Activated CD4-positive, alpha-beta T cell treated with anti-CD3 and anti-CD28 coated beads, Interleukin-2, amount 50 U/mL, for 48 hours (primary cell): ENCODE data around the gene HRAS.
"Not testable (repeated sequence)": the region's sequence is repeated elsewhere in the genome, so short reads cannot be mapped to it uniquely, and the experiment has no call there.

ENCODE experiments used
- DNase-seq, 2 experiments: peaks; one replicate each; pipeline ENCODE4 v3.0.0-alpha.2; 2020

Gene HRAS

DNA sequence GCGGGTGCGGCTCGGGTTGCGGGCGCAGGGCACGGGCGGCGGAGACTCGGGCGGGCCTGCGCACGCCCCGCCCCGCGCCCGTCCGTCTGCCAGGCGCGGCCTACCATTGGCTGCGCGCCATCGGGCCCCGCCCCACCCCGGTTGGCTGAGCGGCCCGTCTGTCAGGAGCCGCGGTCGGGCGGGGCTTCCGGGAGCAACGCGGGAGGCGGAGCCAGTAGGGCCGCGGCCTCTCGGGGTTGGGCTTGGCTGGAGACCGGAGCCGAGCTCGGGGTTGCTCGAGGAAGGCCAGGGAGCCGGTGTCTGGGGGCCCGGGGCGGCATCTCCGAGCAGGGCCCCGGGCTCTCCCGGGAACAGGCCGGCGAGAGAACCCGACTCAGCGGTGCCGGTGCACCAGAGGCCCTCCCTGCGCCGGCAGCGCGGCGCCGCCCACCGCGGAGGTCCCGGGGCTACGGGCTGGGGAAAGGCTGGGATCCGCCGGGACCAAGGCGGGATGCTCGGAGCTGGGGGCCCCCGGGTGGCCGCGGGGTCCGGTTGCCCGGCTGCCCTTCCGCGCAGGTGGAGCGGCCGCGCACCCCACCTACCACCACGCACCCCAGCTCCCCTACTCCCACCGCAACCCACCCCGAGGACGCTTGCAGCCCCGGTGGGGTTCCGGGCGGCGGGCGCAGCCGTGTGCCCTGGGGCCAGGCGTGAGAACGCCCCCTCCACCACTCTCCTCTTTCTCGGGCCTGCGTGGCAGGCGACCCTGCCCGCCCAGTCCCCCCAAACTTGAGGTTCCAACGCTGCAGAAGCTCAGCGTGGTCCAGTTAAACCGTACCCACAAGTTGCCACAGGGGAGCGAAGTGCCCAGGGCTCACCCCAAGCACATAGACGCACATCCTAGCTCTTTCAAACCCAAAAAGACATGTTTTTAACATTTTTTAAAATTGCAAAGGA is at the start of gene HRAS:
HRAS (minus strand) TSS at position 58 of the 936 bp plus-strand sequence.
- DNase-seq: peak; percentile 95

DNA sequence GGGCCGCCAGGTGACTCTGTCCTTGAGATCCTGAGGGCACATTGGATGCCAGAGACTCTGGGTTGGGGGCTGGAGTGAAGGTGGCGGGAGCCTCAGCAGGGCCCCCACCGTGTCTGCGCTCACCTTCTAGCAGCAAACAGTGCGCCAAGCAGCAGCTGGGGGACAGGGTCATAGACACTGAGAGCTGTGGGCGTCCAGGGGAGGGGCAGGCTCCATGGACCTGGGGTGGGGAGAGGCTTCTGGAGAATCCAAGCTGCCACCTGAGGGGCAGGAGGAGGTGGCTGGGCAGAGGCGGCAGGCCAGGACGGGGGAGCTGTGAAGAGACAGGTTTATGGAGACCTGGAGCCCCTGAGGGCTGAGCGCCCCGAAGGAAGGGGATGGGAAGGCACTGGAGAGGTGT is 48.9 kb upstream of the HRAS start:
- DNase-seq: no peak

GRCh38 chr11:581752-582151 is 46.4 kb upstream of the HRAS start:
- no peak for DNase-seq

GRCh38 chr11:581342-581741 is 46.0 kb upstream of the HRAS start:
- no peak for DNase-seq

- DNase-seq: no peak
Measured at GRCh38 chr11:579830-580601, 44.6 kb upstream of the HRAS start.

DNA sequence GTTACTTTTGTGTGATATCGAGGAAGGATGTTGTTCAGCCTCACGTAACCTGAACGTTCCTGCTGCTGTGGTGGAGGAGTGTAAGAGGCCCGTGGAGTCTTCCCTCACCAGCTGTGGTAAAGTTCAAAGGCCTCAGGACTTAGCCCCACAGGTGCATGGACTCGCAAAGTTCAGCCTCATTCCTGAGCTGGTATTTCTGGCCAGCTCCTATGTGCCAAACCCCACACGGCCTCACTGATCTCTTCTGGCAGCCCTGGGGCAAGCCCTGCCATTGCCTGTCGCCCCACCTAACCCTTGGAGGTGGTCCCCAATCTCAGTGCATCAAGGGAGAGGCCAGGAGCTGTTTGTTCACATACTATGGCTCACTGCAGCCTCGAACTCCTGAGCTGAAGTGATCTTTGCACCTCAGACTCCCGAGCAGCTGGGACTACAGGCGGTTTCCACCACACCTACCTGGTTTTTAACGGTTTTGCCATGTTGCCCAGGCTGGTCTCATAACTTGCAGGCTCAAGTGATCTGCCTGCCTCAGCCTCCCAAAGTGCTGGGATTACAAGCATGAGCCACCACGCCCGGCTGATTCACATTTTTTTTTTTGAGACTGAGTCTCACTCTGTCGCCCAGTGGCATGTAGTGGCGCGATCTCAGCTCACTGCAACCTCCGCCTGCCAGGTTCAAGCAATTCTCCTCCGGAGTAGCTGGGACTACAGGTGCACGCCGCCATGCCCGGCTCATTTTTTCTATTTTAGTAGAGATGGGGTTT is 43.1 kb upstream of the HRAS start:
- no peak for DNase-seq

GRCh38 chr11:577611-577894 is 42.2 kb upstream of the HRAS start:
- DNase-seq: no peak

DNA sequence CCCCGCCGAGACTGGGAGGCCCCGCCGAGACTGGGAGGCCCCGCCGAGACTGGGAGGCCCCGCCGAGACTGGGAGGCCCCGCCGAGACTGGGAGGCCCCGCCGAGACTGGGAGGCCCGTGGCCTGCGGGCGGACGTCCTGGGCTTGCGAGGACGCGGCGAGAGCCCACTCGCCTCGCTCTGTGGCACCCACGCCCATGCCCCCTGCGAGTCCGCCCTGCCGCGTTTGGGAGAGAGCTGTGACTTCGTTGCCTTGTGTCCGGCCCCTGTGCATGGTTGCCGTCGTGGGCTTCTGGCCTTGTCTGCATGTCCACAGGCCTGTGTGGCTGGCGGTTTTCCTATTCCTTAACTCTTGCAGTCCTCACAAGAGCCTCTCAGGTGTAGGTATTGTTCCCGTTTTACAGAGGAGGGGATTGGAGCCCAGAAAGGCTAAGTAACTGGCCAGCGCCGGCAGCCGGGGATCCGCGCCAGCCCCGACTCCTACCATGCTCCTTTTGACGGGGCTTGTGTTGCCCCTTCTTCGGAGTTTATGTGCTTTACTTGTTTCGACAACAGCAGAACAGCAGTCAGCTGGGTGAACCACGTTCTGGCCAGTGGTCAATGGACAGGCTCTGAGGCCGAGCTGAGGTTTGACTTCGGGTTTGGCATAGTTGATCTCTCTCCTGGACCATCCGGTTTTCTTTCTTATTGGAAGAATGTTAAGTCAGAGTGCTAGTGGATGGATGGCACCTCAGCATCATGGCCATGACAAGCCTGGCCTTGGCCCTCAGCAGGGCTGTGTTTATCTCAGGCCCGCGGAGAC is 41.6 kb upstream of the HRAS start:
- DNase-seq: no peak

- peak; percentile 95 for DNase-seq
Measured at GRCh38 chr11:575996-576768, 40.8 kb upstream of the HRAS start, which contains the start of gene PHRF1. TSS of gene PHRF1 (plus strand) at chr11:576470. CDS start at chr11:581513, 5,043 bp downstream.

DNA sequence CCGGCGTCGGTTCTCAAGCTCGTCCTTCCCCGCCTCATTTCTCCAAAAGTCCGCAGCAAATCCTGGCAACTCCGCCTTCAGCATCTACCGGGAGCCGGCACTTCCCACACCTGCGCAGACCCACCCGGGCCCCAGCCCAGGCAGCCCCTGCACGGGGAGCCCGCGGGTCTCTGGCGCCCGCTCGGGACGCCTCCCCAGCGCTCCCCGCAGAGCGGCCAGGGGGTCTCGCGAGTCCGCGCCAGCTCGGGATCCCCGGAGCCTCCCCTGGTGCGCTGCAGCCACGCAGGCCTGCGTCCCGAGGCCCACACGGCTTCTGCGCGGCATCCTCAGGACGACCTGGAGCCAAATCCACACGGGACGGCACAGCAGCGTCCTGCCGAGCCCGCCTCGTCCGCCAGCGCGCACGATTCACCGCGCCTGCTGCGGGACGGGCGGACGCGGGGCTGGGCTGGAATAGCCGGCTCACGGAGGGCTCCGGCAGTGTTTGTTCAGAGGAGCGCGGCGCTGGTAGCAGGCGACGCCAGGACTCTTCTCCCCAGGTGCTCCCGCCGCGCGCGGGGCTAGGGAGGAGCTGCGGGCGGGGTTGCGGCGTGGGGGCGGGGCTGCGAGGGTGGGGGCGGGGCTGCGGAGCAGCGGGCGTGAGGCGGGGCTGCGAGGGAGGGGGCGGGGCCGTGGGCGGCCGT is 40.1 kb upstream of the HRAS start:
- DNase-seq: no peak

DNA sequence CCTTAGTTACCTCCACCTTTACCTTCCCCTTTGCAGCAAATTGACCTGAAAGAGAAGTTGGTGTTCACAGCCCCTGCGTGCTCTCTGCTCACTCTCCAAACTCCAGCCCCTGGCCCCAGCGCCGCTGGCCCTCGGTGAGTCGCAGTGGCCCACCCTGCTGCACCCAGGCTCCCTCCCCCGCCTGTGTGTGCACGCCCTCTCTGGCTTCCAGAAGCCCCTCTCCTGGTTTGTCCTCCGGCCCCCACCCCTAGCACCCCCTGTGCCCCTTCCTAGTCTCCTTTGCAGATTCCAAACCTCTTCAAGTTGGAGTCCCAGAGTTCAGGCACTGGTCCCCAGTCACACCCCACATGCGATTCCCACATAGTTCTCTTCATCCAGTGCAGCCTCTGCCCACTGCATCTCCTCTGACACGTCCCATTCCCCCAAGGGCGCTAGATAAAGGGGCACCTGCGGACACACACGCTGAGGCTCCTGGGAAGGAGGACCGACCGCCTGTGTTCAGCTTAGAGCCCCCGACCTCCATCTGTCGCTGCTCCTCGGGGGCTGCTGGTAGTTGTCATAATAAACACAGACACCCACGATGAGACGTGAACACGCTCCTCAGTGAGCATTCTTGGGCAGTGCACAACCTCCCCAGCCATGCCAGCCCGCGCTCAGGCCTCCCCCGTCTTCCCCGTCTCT is 39.4 kb upstream of the HRAS start:
- DNase-seq: no peak

GRCh38 chr11:574031-574570 is 38.7 kb upstream of the HRAS start:
- not testable (repeated sequence) for DNase-seq

GRCh38 chr11:573146-573759 is 37.9 kb upstream of the HRAS start:
- DNase-seq: no peak

GRCh38 chr11:571802-572185 is 36.4 kb upstream of the HRAS start:
- DNase-seq: no peak

DNA sequence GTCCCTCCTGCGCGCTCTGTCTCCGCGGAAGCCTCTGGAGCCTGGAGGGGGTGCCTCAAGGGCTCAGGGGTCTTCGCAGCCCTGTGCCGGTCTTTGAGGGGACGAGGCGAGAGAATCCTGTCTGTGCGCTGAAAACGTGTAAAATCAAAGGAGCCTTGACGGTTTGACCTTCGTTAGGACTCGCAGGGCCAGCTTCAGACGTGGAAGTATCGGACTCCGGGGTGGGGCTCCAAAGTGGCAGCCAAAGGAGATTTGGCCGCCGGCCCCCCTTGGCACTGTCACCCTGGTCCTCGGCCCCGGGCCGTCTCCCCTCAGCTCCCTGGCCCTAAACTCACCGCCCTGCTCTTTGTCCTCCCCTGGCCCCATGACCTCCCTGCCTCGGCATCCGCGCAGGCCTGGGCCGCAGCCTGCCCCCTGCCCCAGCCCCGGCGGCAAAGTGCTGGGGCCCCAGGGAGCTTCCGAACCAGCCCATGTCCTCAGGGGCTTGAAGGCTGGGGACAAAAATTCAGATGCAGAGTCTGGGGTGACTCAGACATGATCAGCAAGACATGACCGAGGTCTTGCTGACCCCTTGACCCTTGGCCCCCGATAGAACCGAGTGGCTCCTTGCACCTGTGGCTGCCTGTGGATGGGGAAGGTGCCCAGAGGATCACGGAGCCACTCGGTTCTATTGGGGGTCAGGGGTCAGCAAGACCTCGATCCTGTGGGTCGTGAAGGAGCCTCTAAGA is 33.9 kb upstream of the HRAS start:
- no peak for DNase-seq

DNA sequence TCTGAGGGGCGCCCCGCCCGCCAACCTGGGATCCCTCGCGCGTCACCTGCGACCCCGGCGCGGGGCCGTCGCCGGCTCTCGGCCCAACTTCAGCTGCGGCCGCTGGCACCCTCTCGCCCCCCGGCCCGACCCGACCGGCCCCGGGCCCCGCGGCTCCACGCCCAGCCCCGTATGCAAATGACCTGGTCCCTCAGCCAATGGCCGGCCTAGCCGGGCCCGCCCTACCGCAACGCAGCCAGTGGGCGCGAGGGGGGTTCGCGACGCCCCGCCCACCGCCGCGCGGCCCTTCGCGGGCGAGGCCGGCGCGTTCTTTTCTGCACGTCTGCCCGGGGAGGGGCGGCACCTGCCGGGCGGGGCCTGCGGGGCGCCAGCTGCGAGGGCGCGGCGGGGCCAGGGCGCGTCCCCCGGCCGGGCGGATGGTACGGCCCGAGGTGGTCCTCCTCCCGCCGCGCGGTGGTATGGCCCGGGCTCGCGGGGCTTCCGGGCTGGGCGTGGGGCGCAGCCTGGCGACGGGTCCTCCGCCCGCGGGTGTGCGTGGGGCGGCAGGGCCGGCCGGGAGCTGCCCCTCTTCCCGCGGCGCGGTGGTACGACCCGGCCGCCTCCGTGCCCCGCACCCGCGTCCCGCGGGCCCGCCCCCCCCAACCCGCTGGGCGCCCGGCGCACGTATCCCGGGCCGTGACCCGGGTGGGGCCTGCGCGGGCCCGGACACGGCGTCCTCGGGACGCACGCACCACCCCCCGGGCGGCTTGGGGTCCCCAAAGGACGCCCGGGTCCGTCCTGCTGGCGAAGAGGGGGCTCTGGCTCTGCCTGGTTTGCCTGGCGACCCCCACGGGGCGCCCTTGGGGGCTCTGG is 33.2 kb upstream of the HRAS start:
- DNase-seq: peak; percentile 92 to 93

DNA sequence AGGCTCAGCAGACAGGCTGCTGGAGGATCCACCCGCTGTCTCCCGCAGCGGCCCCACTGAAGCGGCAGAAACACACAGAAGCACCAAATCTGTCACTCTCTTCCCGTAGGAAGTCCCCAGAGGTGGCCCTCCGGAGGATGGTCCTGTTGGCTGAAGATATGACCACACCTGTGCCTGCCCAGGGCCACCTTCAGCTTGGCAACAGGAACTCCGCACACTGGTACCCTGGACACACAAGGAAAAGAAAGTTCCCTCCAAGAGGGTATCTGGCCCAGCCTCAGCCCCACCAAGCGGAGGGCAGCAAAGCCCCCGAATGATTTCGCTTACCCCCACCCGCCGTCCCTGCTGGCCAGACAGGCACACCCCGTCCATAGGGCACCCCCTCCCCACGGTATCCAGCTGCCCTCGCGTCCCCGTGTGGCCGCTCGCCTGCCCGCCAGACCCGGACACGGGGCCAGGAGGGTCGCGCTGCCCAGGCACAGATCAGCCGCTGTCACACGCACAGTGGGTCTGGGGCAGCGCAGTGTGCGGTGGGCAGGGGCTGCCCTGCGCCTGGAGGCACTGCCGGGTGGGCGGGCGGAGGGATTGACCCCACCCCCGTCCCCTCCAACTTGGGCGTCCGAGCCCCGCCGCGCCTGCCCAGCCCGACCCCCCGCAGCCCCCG is 32.4 kb upstream of the HRAS start:
- no peak for DNase-seq
